GM18499 (cell line): ENCODE data around the gene SLC24A3.

ENCODE experiments used
- ATAC-seq: cut with Tn5 transposase; IDR thresholded peaks from one replicate; pipeline ENCODE4 v1.9.1; 2021; ENCODE audit warnings: moderate number of reproducible peaks; ENCODE audit not compliant: insufficient read depth, unreplicated experiment

SLC24A3 gene

GRCh38 chr20:19520261-19520660 lies 307.8 kb downstream of the SLC24A3 start:
- ATAC-seq, result no peak

- no peak for ATAC-seq
These were observed 309.8 kb downstream of the SLC24A3 start for GRCh38 chr20:19522071-19522801.

DNA sequence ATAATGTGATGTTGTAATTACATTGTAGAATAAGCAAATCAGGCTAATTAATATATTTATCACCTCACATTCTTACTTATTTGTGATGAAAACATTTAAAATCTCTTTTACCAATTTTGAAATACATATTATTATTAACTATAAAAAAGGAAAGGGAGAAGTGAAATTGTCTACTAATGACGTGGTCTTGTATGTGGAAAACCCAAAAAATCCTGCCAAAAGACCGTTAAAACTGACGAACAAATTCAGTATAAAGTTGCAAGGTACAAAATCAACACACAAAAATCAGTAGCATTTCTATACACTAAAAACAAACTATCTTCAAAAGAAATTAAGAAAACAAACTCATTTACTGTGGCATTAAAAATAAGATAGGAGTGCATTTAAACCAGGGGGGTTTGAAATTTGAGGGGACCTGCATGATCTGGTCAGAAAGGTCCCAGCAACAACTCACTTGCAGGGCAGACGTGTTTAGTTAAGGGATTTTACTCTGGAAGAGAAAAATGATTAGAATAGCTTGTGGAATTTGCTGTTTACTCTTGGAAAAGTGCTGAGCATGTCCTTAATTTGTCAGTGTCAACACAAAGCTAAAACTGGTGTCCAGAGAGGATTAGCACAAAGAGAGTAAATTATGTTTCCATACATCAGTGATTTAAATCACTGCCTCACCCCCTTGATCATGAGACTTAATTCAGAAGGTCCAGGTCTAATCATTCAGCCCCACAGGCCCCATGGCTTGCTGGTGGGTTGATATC lies 310.6 kb downstream of the SLC24A3 start:
- ATAC-seq, result no peak

- no peak for ATAC-seq
These were observed 312.2 kb downstream of the SLC24A3 start for GRCh38 chr20:19524691-19525090.

GRCh38 chr20:19527509-19527908 lies 315.1 kb downstream of the SLC24A3 start:
- ATAC-seq, result no peak

GRCh38 chr20:19528286-19529030 lies 316.0 kb downstream of the SLC24A3 start:
- ATAC-seq, result no peak

DNA sequence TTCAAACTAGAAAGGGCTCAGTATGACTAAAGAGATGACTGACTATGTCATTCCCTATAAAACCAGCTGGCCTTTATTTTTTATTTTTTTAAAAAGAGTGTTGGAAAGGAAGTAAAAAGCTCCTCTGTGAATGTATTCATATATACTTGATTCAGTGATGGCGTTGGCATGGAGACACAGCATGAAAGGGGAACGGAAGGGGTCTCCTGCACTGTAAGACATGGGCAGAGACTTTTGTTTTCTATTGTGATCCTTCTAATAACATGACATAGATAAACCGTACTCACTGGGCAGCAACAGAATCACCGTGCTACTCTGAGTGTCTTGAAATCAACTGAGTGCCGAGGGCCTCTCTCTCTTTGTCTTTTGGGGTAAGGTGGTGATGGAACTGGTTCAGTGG lies 317.6 kb downstream of the SLC24A3 start:
- no peak for ATAC-seq

DNA sequence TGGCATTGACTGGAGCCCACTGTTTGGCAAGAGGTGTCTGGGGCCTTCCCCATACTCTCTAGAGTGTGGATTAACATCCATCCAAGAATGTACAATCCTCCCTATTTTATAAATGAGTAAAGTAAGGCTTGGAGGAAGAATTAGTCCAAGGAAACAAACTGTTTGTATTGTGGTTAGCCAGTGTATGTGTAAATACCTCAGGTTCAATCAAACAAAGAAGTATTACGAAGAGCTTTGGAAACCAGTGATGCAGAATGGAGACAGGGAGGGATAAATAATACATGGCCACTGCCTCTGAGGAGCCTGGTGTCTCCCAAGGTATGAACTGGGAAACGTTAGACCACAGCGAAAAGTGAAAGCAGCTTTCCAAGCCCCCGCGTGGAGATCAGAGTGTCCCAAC lies 319.0 kb downstream of the SLC24A3 start:
- ATAC-seq, result no peak

DNA sequence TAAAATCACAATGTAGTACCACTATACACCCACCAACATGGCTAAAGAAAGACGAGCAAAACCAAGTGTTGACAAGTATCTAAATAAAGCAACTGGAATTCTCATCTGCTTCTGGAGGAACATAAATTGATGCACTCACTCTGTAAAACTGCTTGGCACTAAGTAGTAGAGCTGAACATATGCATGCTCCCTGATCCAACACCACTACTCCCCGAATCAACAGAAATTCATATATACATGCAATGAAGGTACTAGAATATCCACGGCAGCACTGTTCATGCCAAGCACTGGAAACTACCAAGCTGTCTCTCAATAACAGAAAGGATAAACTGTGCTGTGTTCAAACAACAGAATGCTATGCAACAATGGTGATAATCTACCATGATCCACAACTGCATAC lies 326.1 kb downstream of the SLC24A3 start:
- ATAC-seq, result no peak

- no peak for ATAC-seq
These were observed 326.7 kb downstream of the SLC24A3 start for GRCh38 chr20:19539191-19539590.

DNA sequence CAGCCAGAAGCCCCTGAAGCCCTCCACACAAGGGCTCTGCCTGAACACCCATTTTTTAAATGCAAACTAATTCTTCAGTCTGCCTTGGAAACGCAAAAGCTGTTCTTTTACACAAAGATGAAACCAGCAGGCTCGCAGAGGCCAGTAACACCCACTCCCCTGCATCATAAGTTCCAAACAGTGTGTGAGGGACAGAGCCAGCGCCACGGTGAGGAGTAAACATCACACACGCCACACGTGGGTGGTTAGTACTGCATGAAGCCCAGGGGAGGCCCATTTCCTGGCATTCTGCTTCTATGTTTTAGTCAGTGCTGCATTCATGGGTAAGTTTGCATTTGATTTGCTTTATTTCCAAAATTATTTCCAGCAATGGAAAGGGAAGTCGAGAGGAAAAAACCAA lies 327.9 kb downstream of the SLC24A3 start:
- ATAC-seq, result no peak

GRCh38 chr20:19543101-19543500 lies 330.7 kb downstream of the SLC24A3 start:
- no peak for ATAC-seq

- no peak for ATAC-seq
These were observed 332.2 kb downstream of the SLC24A3 start for GRCh38 chr20:19544684-19545083.

DNA sequence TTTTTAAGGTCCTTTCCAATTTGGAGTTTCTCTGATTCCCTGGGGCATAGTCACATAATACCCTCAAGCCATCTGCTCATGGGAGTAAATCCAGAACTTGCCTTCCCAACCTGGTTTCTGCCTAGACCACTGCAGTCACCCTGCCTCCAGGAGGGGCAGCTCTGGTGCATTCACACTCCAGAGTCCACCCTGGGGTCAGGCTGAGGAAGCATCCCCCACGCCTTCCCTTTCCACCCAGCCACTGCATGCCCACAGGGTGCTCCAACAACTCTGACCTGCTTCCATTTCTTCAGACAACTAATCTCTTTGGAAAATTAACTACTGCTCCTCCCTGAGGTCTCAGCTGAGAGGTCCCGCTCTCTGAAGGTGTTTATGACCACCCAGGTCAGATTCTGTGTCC lies 334.2 kb downstream of the SLC24A3 start:
- no peak for ATAC-seq

DNA sequence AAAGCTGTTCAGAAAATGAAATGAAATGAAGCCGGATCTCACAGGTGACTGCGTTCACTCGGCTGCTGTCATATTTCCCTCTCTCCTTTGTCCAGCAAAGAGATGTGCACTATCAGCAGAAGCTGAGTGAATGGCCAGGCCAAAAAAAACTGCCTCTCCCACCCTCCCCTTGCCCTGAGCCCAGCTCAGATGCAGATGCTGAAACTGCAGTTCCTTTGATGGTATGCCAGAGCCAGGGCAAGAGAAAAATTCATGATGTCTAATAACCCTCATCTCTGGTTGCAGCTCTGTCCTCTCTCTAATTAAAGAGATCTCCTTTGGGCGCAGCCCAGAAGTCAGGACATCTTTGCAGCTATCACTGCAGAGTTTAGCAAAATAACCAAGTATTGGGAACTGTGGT lies 335.1 kb downstream of the SLC24A3 start:
- ATAC-seq, result no peak

DNA sequence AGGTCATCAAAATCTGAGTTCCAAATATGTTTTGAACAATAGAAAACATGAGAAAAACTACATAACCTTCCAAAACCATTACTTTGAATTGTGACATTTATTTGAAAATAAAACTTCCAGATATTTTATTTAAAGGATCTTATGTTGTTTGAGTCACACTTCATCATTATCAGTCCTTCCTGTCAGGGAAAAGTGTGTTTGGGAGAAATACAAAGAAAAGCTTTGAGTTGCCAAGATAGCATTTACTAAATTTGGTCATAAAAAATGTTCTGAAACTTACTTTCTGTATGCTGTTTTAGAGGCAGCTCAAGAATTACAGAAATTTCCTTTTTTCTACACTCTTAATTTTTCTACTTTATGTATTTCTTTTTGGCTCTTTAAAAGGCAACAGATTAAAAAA lies 337.5 kb downstream of the SLC24A3 start:
- no peak for ATAC-seq

- no peak for ATAC-seq
These were observed 340.1 kb downstream of the SLC24A3 start for GRCh38 chr20:19552221-19553180.

- ATAC-seq, result no peak
These were observed 342.2 kb downstream of the SLC24A3 start for GRCh38 chr20:19554666-19555065.

DNA sequence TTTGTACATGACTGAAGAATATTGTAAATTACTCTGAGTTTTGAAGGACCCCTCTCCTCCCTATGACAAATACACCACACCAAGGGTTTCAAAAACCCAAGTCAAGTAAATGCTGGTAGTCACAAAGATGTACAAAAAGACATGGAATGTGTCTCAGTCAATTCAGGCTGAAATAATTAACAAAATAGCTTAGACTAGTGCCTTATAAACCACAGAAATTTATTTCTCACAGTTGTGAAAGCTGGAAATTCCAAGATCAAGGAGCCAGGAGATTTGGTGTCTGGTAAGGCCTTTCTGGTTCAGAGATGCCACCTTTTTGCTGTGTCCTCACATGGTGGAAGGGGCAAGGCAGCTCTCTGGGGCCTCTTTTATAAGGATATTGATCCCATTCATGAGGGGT lies 343.3 kb downstream of the SLC24A3 start:
- no peak for ATAC-seq

DNA sequence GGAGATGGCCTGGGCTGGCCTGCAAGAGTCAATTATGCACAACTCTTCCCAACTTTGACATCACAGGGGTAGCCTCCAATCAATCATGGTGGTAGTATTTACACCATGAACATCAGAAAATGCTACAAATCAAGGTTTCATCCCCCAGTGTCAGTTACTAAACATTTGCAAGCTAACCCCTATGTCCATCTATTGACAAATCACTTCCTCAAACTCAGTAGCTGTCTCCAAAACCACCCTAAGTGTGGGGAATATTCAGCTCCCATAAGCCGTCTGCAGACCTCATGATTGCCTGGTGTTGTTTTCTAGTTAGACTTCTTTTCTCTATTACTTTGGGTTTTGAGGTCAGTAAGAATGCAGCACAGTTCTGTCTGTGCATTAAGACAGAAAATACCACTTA lies 344.8 kb downstream of the SLC24A3 start:
- ATAC-seq, result no peak
